Mesodermal cell (in vitro differentiated cells): Measurements from ENCODE around the gene TRPM1.
A peak's percentile ranks its signal among the peaks of the same experiment; 100 is the strongest.

Experiments
- H3K27ac ChIP-seq: 2 replicates; pipeline ENCODE4 v1.7.0; 2013; ENCODE audit warnings: mild to moderate bottlenecking, low read depth, low read length, moderate library complexity; ENCODE audit not compliant: severe bottlenecking
- H3K36me3 ChIP-seq: 2 replicates; pipeline ENCODE4 v1.7.1; 2013; ENCODE audit warnings: mild to moderate bottlenecking, low read length, moderate library complexity; ENCODE audit not compliant: control insufficient read depth, insufficient read depth
- H3K4me1 ChIP-seq: one replicate; pipeline ENCODE4 v1.7.1; 2013; ENCODE audit warnings: mild to moderate bottlenecking, low read length; ENCODE audit not compliant: insufficient read depth, control insufficient read depth, poor library complexity, severe bottlenecking
- H3K4me3 ChIP-seq: 2 replicates; pipeline ENCODE4 v1.7.0; 2013; ENCODE audit warnings: low read length, control low read depth, mild to moderate bottlenecking; ENCODE audit not compliant: insufficient read depth, poor library complexity, severe bottlenecking; ENCODE audit errors: extremely low read depth
- H3K9me3 ChIP-seq: 2 replicates; pipeline ENCODE4 v1.7.1; 2013; ENCODE audit warnings: mild to moderate bottlenecking, low read length, moderate library complexity; ENCODE audit not compliant: control insufficient read depth
- WGBS, 2 experiments: methylation state at CpG; one replicate each; pipeline ENCODE4 v1.1.5; 2013; ENCODE audit warnings: missing lambda C conversion rate in 2 of 2; ENCODE audit not compliant: insufficient coverage in 2 of 2; 5-methylcytosine and 5-hydroxymethylcytosine counted together

The TRPM1 gene

DNA sequence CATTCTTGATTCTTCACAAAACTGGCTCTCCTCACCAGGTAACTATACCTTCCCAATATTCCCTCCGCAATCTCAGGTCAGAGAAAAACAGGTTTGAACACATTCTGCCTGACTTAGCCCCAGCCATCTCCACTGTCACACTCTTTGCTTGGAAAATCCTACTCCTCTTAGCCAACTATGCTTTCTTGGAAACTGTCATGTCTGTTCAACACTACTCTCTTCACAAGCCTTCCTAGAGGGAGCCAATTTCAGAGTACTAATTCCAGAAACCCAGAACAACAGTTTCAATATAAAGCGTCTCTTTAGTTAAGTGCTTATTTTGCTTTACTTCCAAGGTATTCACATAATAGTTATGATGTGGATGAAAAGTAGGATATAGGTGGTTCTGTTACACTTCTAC, 131.8 kb downstream of the TRPM1 start:
- Histone ChIP-seq H3K36me3 (peaks cover 69% of the 10 kb centered on the region), H3K9me3 (no peaks in the 10 kb centered on the region), H3K4me1 (no peaks in the 10 kb centered on the region), H3K27ac (no peak overlapping the region), H3K4me3 (no peak overlapping the region)
- 90 to 100% methylated on average over 1 of the region's 2 CpGs for WGBS, 2 experiments

DNA sequence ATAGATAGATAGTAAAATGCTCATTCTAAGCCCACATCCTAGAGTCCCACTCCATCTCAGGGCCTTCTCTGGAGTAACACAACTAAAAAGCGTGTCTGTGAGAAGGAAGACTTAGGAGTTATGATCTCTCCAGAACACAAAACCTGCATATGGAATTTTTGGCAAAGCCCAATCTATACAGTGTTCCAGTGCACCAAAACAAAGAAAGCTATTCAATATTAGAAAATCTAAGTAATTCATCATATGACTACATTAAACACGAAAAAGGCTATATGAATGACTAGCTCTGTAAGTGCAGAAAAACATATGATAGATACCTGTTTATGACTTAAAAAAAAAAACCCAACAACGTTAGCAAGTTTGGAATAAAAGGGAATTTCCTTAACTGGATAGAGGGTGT, 137.8 kb downstream of the TRPM1 start:
- Histone ChIP-seq H3K27ac (no peak overlapping the region), H3K36me3 (peaks cover 56% of the 10 kb centered on the region), H3K4me1 (no peaks in the 10 kb centered on the region), H3K4me3 (no peak overlapping the region), H3K9me3 (no peaks in the 10 kb centered on the region)
- WGBS, 2 experiments = no CpG with 5 or more reads among the region's 3 CpGs

DNA sequence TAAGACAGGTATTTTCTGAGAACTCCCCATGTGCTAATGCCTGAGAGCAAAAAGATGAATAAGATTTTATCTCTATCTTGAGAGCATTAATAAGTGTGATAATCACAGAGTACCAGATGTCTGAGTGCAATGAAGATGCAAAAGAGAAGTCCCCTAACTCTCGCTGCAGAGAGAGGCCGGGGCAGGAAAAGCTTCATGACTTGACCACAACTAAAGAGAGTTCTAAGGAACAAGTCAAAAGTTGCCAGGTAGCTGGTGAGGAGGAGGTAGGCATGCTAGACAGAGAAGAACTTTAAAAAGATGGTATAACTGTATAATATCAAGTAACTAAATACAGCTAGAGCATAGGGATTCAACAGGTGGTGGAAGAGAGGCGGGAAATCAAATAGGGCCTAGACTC, 138.9 kb downstream of the TRPM1 start:
- Histone ChIP-seq H3K36me3 (peaks cover 67% of the 10 kb centered on the region), H3K4me3 (no peak overlapping the region), H3K9me3 (no peaks in the 10 kb centered on the region), H3K27ac (no peak overlapping the region), H3K4me1 (no peaks in the 10 kb centered on the region)
- WGBS, 2 experiments = 100% methylated on average over 1 to 2 of the region's 3 CpGs

- no peaks in the 10 kb centered on the region for H3K9me3 ChIP-seq
- peaks cover 72% of the 10 kb centered on the region for H3K36me3 ChIP-seq
- peak overlapping the region; percentile 18 for H3K27ac ChIP-seq
- H3K4me3 ChIP-seq = no peak overlapping the region
- H3K4me1 ChIP-seq = no peaks in the 10 kb centered on the region
These were observed 139.4 kb downstream of the TRPM1 start for GRCh38 chr15:30962079-30962478.

- 90 to 99% methylated on average over 3 to 4 of the region's 5 CpGs for WGBS, 2 experiments
- no peaks in the 10 kb centered on the region for H3K9me3 ChIP-seq
- H3K4me1 ChIP-seq = peaks cover 14% of the 10 kb centered on the region
- H3K27ac ChIP-seq = no peak overlapping the region
- peaks cover 80% of the 10 kb centered on the region for H3K36me3 ChIP-seq
- no peak overlapping the region for H3K4me3 ChIP-seq
These were observed 143.3 kb downstream of the TRPM1 start for GRCh38 chr15:30958219-30958618.

- 96 to 98% methylated on average over 3 to 6 of the region's 6 CpGs for WGBS, 2 experiments
- Histone ChIP-seq H3K4me1 (peaks cover 14% of the 10 kb centered on the region), H3K4me3 (no peak overlapping the region), H3K27ac (no peak overlapping the region), H3K36me3 (peaks cover 89% of the 10 kb centered on the region), H3K9me3 (no peaks in the 10 kb centered on the region)
These were observed 145.1 kb downstream of the TRPM1 start for GRCh38 chr15:30956216-30957124.

DNA sequence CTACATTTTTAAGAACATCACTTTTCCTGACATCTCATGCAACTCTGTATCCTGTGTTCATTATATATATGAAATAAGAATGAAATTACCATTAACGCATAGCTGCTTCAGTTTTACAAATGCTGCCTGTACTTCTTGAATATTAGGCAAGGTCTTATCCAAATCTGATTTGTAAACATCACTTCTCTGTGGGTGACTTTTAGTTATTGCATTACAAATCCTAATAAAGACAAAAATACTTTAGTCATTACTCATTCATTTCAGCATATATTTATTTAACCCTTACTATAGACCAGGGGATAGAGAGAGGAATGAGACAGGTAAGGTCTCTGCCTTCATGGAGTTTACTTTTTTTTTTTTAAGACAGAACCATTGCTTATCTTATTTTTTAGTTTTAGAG, 146.9 kb downstream of the TRPM1 start:
- Histone ChIP-seq H3K27ac (no peak overlapping the region), H3K4me3 (no peak overlapping the region), H3K4me1 (peaks cover 14% of the 10 kb centered on the region), H3K9me3 (no peaks in the 10 kb centered on the region), H3K36me3 (peaks cover 90% of the 10 kb centered on the region)
- 40% methylated on average over 1 of the region's 1 CpG; no CpG with 5 or more reads in 1 of the 2 experiments for WGBS, 2 experiments

DNA sequence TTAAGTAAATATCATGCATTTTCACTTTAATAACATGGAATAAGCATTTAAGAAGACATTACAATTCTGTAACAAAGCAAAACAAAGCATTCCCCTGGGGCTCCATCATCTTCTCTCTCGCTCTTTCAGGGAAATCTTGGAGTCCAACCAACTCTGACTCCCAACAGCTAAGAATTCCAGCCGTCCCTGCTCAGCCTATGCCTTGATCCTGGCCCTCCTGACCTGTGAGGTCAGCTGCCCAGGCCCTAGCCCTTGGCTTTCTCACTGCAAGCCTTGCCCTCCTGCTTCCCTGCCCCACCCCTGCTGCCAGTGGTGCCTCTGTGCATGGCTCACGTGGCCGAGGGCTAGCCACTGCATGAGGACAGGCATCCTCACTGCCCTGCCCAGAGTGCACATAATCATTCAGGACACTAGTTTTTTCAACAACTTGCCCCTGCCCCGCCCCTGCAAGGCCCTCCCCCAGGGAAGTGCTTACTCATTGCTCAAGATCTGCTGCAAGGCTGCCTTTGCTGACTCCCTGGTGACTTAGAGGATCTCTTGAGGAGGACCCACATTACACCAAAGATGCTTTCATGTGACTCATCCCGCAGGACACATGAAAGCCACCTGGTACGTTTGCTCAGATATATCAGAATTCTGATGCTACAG, 147.7 kb downstream of the TRPM1 start:
- Histone ChIP-seq H3K4me3 (no peak overlapping the region), H3K4me1 (peaks cover 14% of the 10 kb centered on the region), H3K36me3 (peaks cover 90% of the 10 kb centered on the region), H3K27ac (peak overlapping the region; percentile 46), H3K9me3 (no peaks in the 10 kb centered on the region)
- WGBS, 2 experiments = 73 to 88% methylated on average over 3 to 6 of the region's 7 CpGs

GRCh38 chr15:30953183-30953582, 148.3 kb downstream of the TRPM1 start:
- Histone ChIP-seq H3K27ac (no peak overlapping the region), H3K4me3 (no peak overlapping the region), H3K9me3 (no peaks in the 10 kb centered on the region), H3K36me3 (peaks cover 90% of the 10 kb centered on the region), H3K4me1 (peaks cover 14% of the 10 kb centered on the region)
- 91 to 98% methylated on average over 6 of the region's 7 CpGs for WGBS, 2 experiments
